Kidney glomerular epithelial cell (primary cell): ENCODE data around the gene DOK7.
"Not testable (repeated sequence)": the region's sequence is repeated elsewhere in the genome, so short reads cannot be mapped to it uniquely, and the experiment has no call there.

Experiments used
- DNase-seq: peaks from one replicate; lab custom pipeline; 2025; lab: John Stamatoyannopoulos, UW

The DOK7 gene

DNA sequence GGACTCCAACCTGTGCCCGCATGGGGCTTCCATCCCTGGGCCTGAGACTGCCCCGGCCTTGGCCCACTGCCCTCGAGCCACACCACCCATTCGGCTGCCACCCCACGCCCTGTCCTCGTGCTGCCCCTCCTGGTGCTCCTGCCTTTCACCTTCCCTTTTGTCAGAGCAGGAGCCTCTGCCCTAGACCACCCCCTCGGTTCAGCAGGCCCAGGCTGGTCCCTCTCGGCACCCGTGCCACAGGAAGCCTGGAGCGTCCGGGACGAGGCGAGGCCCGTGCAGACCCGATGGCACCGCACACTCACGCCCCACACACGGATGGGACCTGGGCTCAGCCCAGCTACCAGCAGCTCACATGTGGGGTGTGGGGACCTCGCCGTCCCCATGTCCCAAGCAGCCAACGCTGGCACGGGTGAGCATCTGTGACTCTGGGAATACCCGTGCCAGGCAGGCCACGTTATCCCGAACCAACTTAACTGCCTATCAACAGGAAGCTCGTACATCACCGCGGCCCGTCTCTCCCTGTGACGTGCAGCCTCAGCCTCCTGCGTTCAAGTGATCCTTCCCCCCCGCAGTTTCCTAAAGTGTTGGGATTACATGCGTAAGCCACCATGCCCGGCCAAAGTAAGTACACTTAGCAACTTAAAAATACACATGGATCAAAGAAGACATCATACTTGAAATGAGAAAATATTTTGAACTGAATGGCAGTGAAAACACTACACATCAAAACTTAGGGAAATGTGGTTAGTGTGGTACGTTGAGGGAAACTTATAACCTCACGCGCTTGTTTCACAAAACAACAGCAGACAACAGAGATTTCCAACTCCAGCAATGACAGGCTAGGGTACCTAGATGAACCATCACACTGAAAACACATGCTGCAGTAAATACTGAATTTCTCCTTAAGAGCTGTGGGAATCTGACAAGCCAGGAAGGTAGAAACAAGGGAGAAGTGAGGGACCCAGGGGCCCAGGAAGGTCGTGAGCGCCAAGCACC, 40.1 kb downstream of the DOK7 start:
- DNase-seq, result no peak

DNA sequence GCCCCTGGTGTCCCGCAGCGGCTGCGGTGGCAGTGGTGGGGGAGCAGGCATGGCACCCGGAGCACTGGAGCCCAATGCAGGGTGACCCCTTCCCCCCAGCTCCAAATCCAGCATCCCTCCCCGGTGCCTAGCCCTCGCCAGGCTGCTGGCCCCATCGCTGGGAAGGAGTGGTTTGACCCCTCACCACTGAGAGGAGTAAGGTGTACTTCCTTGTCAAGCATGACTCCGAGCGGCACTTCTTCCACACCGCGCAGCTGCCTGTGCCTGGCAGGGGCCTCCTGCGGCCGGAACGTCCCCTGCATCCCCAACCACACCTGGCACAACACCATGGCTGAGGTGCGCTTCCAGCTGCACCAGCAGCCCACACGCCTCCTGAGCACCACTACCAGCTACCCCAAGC, 42.1 kb downstream of the DOK7 start:
- DNase-seq, result no peak

- no peak for DNase-seq
These were observed 45.4 kb downstream of the DOK7 start for GRCh38 chr4:3508542-3508941.

DNA sequence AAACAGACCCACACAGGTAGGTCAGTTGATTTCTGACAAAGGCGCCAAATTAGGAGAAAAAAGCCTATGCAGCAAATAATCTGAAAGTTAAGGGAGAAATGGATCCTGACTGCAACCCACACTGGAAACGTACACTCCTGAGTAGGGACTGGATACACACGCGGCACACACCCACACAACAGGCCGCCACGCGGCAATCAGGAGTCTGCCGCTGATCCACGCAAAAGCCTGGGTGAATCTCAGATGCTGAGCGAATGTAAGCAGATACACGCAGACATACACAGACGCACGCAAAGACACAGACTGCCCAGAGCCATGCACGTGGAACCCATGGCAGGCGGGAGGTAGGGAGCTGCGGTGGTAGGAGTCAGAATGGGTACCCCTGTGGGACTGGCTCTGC, 47.4 kb downstream of the DOK7 start:
- DNase-seq, result no peak

DNA sequence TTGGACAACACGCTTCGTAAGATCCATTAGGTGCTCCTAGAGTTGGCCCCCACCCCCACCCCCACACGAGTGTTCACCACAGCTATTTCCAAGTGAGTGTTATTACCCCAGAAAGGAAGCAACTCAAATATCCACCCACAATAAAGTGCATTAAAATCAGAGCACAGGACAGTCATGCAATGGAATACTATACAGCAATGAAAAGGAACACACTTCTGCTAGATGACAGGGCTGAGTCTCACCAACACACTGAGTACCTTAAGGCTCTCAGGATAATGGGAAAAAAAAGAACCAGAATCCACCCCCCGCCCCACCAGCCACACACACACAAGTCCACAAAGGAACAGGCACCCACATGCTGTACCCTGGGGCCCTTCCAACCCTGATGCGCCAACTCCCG, 48.1 kb downstream of the DOK7 start:
- no peak for DNase-seq

GRCh38 chr4:3511601-3512000, 48.5 kb downstream of the DOK7 start:
- not testable (repeated sequence) for DNase-seq

DNA sequence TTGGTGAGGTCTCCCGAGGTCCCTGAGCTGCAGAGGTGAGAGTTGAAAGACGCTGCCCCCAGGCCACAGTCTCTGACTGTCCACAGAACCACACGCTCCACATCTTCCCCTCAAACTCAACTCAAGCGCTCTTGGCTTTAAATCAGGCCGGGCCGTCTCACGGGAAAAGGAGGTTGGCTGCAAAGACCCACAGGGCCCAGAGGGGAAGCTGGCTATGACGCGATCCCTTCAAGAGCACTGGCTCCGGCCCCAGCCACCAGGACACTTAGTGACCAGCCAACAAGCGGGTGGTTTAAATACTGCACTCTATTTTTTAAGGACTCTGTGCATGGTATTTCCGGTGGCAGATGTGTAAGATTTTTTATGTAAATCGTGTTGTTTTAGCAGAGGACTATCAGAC, 49.2 kb downstream of the DOK7 start:
- DNase-seq, result no peak

- DNase-seq, result no peak
These were observed 49.6 kb downstream of the DOK7 start for GRCh38 chr4:3512719-3513118.

- DNase-seq, result no peak
These were observed 50.7 kb downstream of the DOK7 start for GRCh38 chr4:3513807-3514206.

GRCh38 chr4:3514221-3514780, 51.2 kb downstream of the DOK7 start:
- no peak for DNase-seq

DNA sequence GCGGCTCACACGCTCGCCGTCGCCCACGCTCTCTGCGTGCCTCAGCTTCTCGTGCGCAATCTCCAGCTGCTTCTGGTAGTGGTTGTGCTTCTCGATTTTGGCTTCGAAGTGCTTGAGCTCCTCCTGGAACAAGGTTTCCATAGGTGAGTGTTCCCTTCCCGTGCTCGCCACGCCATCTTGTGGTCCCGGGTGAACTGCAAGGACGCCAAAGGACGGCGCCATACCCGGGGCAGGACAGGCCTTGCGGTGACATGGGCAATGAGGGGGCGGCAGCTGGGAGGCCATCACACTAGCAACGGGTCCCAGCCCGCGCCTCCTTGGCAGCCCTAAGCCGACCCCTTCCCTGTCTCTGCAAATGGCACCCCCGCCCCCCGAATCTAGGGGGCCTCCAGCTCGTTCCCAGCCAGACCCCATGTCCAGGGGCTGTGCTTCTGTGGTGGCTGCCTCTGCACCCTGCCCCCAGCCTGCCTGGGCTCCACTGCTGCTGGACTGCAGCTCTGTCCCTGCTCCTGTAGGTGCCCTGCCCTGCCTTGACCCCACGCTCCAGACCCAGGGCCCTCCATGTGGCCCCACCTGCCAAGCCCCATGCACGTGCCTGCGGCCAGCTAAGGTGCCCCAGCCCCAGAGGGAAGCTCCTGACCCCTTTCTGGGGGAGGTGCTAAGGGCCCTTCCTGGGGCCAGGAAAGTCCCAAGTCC, 51.8 kb downstream of the DOK7 start:
- no peak for DNase-seq

GRCh38 chr4:3515646-3516045, 52.5 kb downstream of the DOK7 start:
- no peak for DNase-seq

DNA sequence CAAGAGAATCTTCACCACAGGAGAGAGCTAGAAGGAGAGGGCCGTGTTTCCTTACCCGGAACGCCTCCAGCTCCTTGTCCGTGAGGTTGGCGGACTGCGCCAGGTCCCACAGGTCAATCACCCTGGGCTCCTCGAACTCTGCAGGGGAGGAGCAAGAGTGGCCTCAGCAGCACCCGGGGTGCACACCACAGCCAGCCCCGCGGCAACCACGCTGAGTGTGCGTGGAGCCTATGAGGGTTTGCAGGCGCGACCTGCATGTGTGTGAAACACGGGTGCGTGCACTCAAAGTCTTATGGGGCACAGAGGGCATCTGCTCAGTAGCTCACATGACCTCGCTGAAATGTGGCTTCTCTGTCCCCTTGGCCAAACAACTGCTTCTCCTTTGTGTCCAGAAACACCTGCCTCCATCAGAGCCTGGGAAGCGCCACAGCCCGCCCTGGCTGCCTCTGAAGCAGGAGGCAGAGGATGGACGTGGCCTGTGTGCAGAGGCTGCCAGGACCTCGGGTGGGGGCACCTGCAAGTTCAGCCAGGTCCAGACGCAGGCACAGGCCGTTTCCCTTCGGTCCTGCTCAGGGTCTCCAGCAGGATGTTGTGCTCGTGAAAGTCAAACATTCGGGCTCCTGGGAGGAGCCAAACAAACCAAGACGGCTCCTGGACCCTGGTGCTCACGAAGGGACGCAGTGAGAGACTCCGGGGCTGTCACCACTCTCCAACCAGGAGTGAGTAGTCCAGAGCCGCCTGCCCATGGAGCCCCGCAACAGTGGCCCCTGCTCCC, 53.1 kb downstream of the DOK7 start:
- no peak for DNase-seq

DNA sequence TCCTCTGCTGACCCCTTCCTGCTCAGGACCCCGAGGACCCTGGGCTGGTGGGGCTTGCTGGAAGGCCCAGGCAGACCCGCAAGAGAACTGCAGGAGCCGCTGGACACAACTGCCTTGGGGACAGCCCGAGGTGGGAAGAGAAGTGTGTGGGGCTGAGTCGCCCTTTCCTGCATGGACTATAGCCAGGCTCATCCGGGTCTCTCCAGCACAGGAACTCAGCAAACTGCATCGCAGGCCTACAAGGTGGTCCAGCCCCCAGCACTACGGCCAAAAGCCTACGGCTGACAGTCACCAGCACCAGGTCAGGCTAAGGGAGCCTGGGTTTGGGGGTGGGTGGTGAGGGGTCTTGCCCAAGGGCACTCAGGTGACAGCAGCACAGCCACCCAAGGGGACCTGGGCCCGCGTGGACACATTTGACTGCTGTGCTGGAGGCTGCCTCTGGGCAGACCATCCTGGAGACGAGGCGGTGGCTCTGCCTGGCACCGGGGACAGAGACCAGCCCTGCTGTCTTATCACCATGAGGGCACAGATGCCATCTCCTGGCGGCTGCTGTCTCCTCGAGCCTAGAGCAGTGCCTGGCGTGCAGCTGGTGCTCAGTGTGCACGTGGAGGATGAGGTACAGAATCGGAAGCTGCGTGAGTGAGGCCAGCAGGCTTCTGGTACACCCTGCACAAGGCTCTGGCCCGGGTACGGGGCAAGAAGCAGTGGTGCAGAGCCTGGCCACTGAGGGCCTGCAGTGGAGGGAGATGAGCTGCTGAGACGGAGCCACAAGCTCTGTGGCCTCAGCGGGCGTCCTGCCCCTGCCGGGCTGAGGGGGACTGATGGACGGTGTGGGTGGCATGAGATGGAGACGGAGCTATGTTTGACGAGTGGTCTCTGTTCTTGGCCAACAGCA, 54.0 kb downstream of the DOK7 start:
- no peak for DNase-seq

- no peak for DNase-seq
These were observed 54.8 kb downstream of the DOK7 start for GRCh38 chr4:3517731-3518510.

GRCh38 chr4:3518511-3518880, 55.4 kb downstream of the DOK7 start:
- DNase-seq, result no peak

DNA sequence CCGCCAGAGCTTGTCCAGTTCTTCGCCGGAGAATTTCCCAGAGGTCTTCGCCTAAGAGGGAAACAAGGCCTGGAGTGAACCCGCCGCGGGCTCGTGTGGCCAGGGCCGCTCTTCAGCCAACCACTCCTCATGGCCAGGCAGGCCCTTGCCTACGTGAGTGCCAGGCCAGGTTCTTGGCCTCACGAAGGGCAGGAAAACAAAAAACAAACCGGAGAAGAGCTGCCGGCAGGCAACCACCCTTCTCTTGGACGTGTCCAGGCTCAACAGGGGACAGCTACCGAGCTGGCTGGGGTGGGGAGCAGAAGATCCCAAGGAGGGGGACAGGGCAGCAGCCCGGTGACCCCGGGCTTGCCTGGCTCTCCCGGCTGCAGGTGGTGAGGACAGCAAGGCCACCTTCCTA, 55.8 kb downstream of the DOK7 start:
- DNase-seq, result no peak

DNA sequence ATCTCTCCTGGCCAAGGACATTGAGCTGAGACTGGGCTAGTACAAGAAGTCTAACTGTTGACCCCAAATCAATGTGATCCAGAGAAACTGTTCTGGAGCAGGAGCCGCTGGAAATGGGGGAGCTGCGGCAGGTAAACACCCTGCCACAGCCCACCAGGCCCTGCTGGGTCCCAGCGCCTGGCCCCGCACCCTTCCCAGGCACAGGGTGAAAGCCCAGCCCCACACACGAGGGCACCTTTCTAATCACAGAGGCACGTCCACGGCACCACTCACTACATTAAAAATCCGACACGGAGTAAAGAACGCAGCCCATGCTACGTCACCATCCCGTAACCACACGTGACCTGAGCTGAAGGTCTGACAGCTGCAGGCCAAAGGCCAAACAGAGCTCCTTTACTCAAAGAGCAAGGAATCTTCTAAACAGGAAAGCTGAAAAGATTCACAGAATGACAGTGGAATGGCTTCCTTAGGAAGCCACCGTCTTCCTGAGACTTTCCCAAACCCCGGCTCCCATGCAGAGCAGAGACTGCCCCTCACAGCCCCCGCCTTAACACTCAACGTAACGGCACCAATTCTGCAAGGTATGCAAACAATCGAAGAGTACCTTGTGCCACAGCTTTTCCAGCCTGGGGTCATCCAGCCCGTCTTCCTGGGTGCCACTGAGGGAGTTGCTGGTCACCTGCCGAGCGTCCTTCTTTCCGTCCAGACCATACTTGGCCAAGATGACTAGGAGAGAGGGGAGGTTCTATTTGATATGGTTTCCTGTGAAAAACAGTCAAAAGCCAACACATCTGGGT, 56.6 kb downstream of the DOK7 start:
- no peak for DNase-seq

DNA sequence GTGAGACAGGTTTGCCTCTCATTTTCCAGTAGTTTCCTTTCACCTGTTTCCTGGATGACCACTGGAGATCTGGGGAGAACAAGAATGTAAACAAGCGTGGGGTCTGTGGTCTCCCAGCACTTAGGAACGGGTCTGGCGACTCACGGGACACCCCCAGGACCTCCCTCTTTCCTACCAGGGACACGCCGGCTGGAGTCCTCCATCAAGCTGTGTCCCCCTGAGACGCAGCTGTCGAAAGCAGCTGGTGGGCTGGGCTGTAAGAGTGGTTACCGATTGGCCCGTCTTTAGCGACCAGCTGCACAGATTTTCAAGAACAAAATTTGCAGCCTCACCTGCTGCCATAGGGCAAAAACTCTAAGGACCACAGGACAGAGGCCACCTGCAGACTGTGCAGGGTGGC, 57.2 kb downstream of the DOK7 start:
- DNase-seq, result no peak
